ENCODE results near the gene ZNF672.

The ZNF672 gene

GRCh38 chr1:248838357-248839167 lies 538 bp downstream of the ZNF672 start:
- H3K4me3 ChIP-seq (ENCODE audit: low read depth, low read length): peak overlapping the region; percentile 100
- TF ChIP-seq CTCF (IDR thresholded peaks at IDR 0.05; ENCODE audit: borderline replicate concordance, insufficient read depth, low read depth, low read length): no peak

- H3K4me3 ChIP-seq (ENCODE audit: low read depth, low read length): peak overlapping the region; percentile 100
- no peak for TF ChIP-seq CTCF (IDR thresholded peaks at IDR 0.05; ENCODE audit: borderline replicate concordance, insufficient read depth, low read depth, low read length)
Observed at GRCh38 chr1:248839168-248839555, 1.1 kb downstream of the ZNF672 start.

GRCh38 chr1:248840946-248841345 lies 2.9 kb downstream of the ZNF672 start:
- no peak overlapping the region for H3K4me3 ChIP-seq (ENCODE audit: low read depth, low read length)
- no peak for TF ChIP-seq CTCF (IDR thresholded peaks at IDR 0.05; ENCODE audit: borderline replicate concordance, insufficient read depth, low read depth, low read length)

- TF ChIP-seq CTCF (IDR thresholded peaks at IDR 0.05; ENCODE audit: borderline replicate concordance, insufficient read depth, low read depth, low read length): peak; percentile 59
- no peak overlapping the region for H3K4me3 ChIP-seq (ENCODE audit: low read depth, low read length)
Observed at GRCh38 chr1:248841702-248842395, 3.8 kb downstream of the ZNF672 start.

- TF ChIP-seq CTCF (IDR thresholded peaks at IDR 0.05; ENCODE audit: borderline replicate concordance, insufficient read depth, low read depth, low read length): no peak
- no peak overlapping the region for H3K4me3 ChIP-seq (ENCODE audit: low read depth, low read length)
Observed at GRCh38 chr1:248842781-248843331, 4.8 kb downstream of the ZNF672 start.

- H3K4me3 ChIP-seq (ENCODE audit: low read depth, low read length): no peak overlapping the region
- no peak for TF ChIP-seq CTCF (IDR thresholded peaks at IDR 0.05; ENCODE audit: borderline replicate concordance, insufficient read depth, low read depth, low read length)
Observed at GRCh38 chr1:248843687-248844086, 5.7 kb downstream of the ZNF672 start.

Measured in GM12875 (cell line).